CD14-positive monocyte (primary cell): ENCODE results near the gene WDSUB1. TPM values are rescaled to one million over a fixed set of nuclear protein-coding genes. Genes with fewer than 3 reads are reported as not detected.

Source experiments
- DNase-seq, 3 donors: peaks; one replicate each; pipeline ENCODE4 v3.0.0-alpha.2; 2011 to 2022
- H2AFZ ChIP-seq: 2 replicates; pipeline ENCODE4 v1.6.0; 2012; ENCODE audit warnings: mild to moderate bottlenecking, low read depth, low read length, inconsistent platforms; ENCODE audit not compliant: insufficient read depth, poor library complexity, severe bottlenecking
- H3K27ac ChIP-seq, 2 donors: 1 replicate in 1 of 2; 2 replicates in 1 of 2; pipeline ENCODE4 v1.5.1; 2012 to 2013; ENCODE audit warnings: low read length in 2 of 2, control low read depth in 1 of 2, inconsistent platforms in 1 of 2, low read depth in 1 of 2, mild to moderate bottlenecking in 1 of 2
- H3K27me3 ChIP-seq, 2 donors: one replicate each; pipeline versions ENCODE4 v1.6.0 to v1.6.1; 2011 to 2013; ENCODE audit warnings: low read length in 2 of 2; ENCODE audit not compliant: control insufficient read depth in 2 of 2, insufficient read depth in 2 of 2
- H3K36me3 ChIP-seq, 2 donors: replicated peaks in 1 of 2; 1 replicate in 1 of 2; 2 replicates in 1 of 2; pipeline versions ENCODE4 v1.5.1 to v1.6.1; 2012 to 2013; ENCODE audit warnings: low read length in 2 of 2, control low read depth in 1 of 2, inconsistent platforms in 1 of 2, mild to moderate bottlenecking in 1 of 2; ENCODE audit not compliant: insufficient read depth in 2 of 2, control insufficient read depth in 1 of 2
- H3K4me1 ChIP-seq, 2 donors: 1 replicate in 1 of 2; 2 replicates in 1 of 2; pipeline versions ENCODE4 v1.5.1 to v1.6.1; 2012 to 2013; ENCODE audit warnings: low read length in 2 of 2, control low read depth in 1 of 2, inconsistent platforms in 1 of 2, mild to moderate bottlenecking in 1 of 2, moderate library complexity in 1 of 2; ENCODE audit not compliant: insufficient read depth in 2 of 2, control insufficient read depth in 1 of 2
- H3K4me2 ChIP-seq: replicated peaks from 2 replicates; pipeline ENCODE3; 2012; ENCODE audit warnings: low read length, moderate library complexity, mild to moderate bottlenecking; ENCODE audit not compliant: poor library complexity, severe bottlenecking; ENCODE audit errors: extremely low read depth
- H3K4me3 ChIP-seq, 3 experiments: fragments of 200-600 bp in 1 of 3; sonication (generic) in 1 of 3; replicated peaks in 1 of 3; 1 replicate in 2 of 3; 2 replicates in 1 of 3; pipeline ENCODE4 v1.5.1; 2011 to 2013; ENCODE audit warnings: low read length in 3 of 3, mild to moderate bottlenecking in 3 of 3, control low read depth in 2 of 3, low read depth in 2 of 3, inconsistent platforms in 1 of 3, moderate library complexity in 1 of 3
- H3K79me2 ChIP-seq: 2 replicates; pipeline ENCODE4 v1.6.0; 2012; ENCODE audit warnings: mild to moderate bottlenecking, control low read depth, inconsistent platforms, low read length, moderate library complexity; ENCODE audit not compliant: insufficient read depth
- H3K9ac ChIP-seq: 2 replicates; pipeline ENCODE4 v1.6.0; 2017; ENCODE audit warnings: low read length, mild to moderate bottlenecking; ENCODE audit not compliant: insufficient read depth, poor library complexity, severe bottlenecking
- H3K9me3 ChIP-seq, 2 donors: replicated peaks in 1 of 2; 1 replicate in 1 of 2; 2 replicates in 1 of 2; pipeline versions ENCODE4 v1.5.1 to v1.6.1; 2012 to 2013; ENCODE audit warnings: low read length in 2 of 2, control low read depth in 1 of 2; ENCODE audit not compliant: control insufficient read depth in 1 of 2, insufficient read depth in 1 of 2
- H4K20me1 ChIP-seq: 2 replicates; pipeline ENCODE4 v1.6.0; 2012; ENCODE audit warnings: mild to moderate bottlenecking, low read length, control low read depth, moderate library complexity; ENCODE audit not compliant: insufficient read depth
- H3K27ac Mint-ChIP-seq, 7 donors: one replicate each; pipeline ENCODE4 v1.8.0; 2020; ENCODE audit warnings: mild to moderate bottlenecking in 7 of 7, mixed read lengths in 7 of 7, moderate library complexity in 6 of 7, inconsistent platforms in 2 of 7
- H3K27me3 Mint-ChIP-seq, 3 donors: one replicate each; pipeline ENCODE4 v1.8.0; 2021 to 2022; ENCODE audit warnings: low read depth in 3 of 3, mild to moderate bottlenecking in 3 of 3, mixed read lengths in 3 of 3, moderate library complexity in 3 of 3, inconsistent platforms in 1 of 3
- H3K36me3 Mint-ChIP-seq, 2 donors: one replicate each; pipeline ENCODE4 v1.8.0; 2020; ENCODE audit warnings: mixed read lengths in 2 of 2, inconsistent platforms in 1 of 2, mild to moderate bottlenecking in 1 of 2
- H3K4me1 Mint-ChIP-seq: one replicate; pipeline ENCODE4 v1.8.0; 2020; ENCODE audit warnings: mild to moderate bottlenecking, mixed read lengths
- H3K4me3 Mint-ChIP-seq, 2 donors: one replicate each; pipeline ENCODE4 v1.8.0; 2020; ENCODE audit warnings: mild to moderate bottlenecking in 2 of 2, mixed read lengths in 2 of 2, moderate library complexity in 1 of 2
- H3K9me3 Mint-ChIP-seq, 7 donors: one replicate each; pipeline ENCODE4 v1.8.0; 2020 to 2022; ENCODE audit warnings: mixed read lengths in 7 of 7, mild to moderate bottlenecking in 6 of 7, moderate library complexity in 6 of 7, inconsistent platforms in 2 of 7
- CTCF ChIP-seq: fragments of 200-600 bp; IDR thresholded peaks from one replicate; pipeline ENCODE4 v1.8.0; 2022; ENCODE audit warnings: antibody characterized with exemption, mild to moderate bottlenecking
- WGBS: methylation state at CpG from one replicate; pipeline ENCODE4 v1.1.5; 2013; ENCODE audit warnings: missing lambda C conversion rate; ENCODE audit not compliant: insufficient coverage; 5-methylcytosine and 5-hydroxymethylcytosine counted together
- intact Hi-C, 2 donors: fragments of 100-400 bp; cut with micrococcal nuclease; formaldehyde crosslinking; loops; one replicate each; pipeline versions ENCODE4 v1.15.0 to v1.15.1; 2023
- polyA plus RNA-seq, 3 donors: library from polyadenylated mRNA; depleted of rRNA in 1 of 3; unstranded in 2 of 3; stranded (reverse) in 1 of 3; fragments of 300-500 nt in 2 of 3; fragments of >200 nt in 1 of 3; fragmentation: Illumina TruSeq in 2 of 3; gene quantifications; 1 replicate in 2 of 3; 2 replicates in 1 of 3; pipeline ENCODE4 v1.2.3, GENCODE V29; 2012 to 2021

WDSUB1 gene
- polyA plus RNA-seq, 3 donors: 9.4 to 17.8 (median 10.1) TPM

GRCh38 chr2:159300586-159300985 is 14.1 kb upstream of the WDSUB1 start:
- Histone ChIP-seq H3K27ac (no peak overlapping the region), H3K4me3 (no peak overlapping the region), H3K36me3 (no peaks in the 10 kb centered on the region), H3K4me1 (no peaks in the 10 kb centered on the region), H4K20me1 (no peaks in the 10 kb centered on the region), H3K9me3 (peaks cover 6 to 9% of the 10 kb centered on the region in 2 donors), H3K4me2 (no peak overlapping the region), H2AFZ (no peak overlapping the region), H3K27me3 (no peaks in the 10 kb centered on the region), H3K9ac (no peak overlapping the region), H3K79me2 (no peaks in the 10 kb centered on the region)
- H3K4me3 Mint-ChIP-seq: no peak overlapping the region
- H3K36me3 Mint-ChIP-seq: no peaks in the 10 kb centered on the region
- peaks cover 14 to 31% (median 21%) of the 10 kb centered on the region in 7 donors for H3K9me3 Mint-ChIP-seq
- no peaks in the 10 kb centered on the region for H3K4me1 Mint-ChIP-seq
- DNase-seq: no peak
- no peak for TF ChIP-seq CTCF
- intact Hi-C loops: no loop called here
- H3K27ac Mint-ChIP-seq: no peak overlapping the region
- H3K27me3 Mint-ChIP-seq: peaks cover 0 to 2% (median 0%) of the 10 kb centered on the region in 3 donors
- 100% methylated on average over 1 of the region's 3 CpGs for WGBS

GRCh38 chr2:159298967-159299366 is 12.5 kb upstream of the WDSUB1 start:
- Histone ChIP-seq H3K79me2 (no peaks in the 10 kb centered on the region), H3K9me3 (peaks cover 1 to 9% of the 10 kb centered on the region in 2 donors), H2AFZ (no peak overlapping the region), H3K27ac (no peak overlapping the region), H3K4me1 (no peaks in the 10 kb centered on the region), H3K9ac (no peak overlapping the region), H3K36me3 (no peaks in the 10 kb centered on the region), H3K4me2 (no peak overlapping the region), H3K27me3 (no peaks in the 10 kb centered on the region), H4K20me1 (no peaks in the 10 kb centered on the region), H3K4me3 (no peak overlapping the region)
- no peaks in the 10 kb centered on the region for H3K36me3 Mint-ChIP-seq
- H3K27ac Mint-ChIP-seq: no peak overlapping the region
- TF ChIP-seq CTCF: no peak
- no peaks in the 10 kb centered on the region for H3K4me1 Mint-ChIP-seq
- intact Hi-C loops: no loop called here
- H3K4me3 Mint-ChIP-seq: no peak overlapping the region
- peaks cover 10 to 21% (median 14%) of the 10 kb centered on the region in 7 donors for H3K9me3 Mint-ChIP-seq
- H3K27me3 Mint-ChIP-seq: peaks cover 0 to 2% (median 0%) of the 10 kb centered on the region in 3 donors
- DNase-seq: no peak
